Inferior parietal cortex (tissue), 1 donor: Measurements from ENCODE around the gene SPATA6L.

Source experiments
- DNase-seq: peaks from one replicate; pipeline ENCODE4 v3.0.0-alpha.2; 2016; ENCODE audit errors: extremely low spot score

Gene SPATA6L

DNA sequence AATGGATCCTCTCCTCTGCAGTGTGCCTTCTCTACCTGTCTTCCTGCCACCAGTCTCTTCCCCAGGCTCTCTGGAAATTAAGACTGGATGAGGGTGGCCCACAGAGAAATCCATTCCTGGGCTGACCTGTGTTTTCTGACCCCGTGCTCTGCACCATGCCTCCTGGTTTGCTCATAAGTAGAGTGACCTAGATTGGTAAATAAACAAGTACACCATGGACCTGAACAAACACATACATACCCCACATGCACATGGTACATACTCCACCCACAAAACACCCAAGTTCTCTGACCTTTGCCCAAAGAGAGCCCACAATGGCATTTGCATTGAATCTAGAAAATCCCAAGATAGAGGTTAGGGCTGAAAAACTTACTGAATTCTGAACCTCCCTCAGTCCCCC lies 81.6 kb downstream of the SPATA6L start:
- DNase-seq, result no peak

DNA sequence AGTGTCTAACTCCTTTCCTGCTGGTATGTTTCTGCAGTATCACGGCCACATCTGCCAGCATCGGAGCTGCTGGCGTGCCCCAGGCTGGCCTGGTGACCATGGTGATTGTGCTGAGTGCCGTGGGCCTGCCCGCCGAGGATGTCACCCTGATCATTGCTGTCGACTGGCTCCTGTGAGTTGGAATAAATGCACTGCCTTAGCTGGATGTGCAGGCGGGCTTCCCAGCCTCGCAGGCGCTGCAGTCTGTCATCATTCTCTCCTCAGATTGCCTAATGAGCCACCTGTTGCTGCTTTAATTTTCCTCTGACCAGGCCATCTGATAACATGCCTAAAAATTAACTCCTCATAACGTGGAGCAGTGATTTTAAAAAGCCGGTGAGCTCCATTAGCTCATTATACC lies 83.3 kb downstream of the SPATA6L start:
- no peak for DNase-seq

DNA sequence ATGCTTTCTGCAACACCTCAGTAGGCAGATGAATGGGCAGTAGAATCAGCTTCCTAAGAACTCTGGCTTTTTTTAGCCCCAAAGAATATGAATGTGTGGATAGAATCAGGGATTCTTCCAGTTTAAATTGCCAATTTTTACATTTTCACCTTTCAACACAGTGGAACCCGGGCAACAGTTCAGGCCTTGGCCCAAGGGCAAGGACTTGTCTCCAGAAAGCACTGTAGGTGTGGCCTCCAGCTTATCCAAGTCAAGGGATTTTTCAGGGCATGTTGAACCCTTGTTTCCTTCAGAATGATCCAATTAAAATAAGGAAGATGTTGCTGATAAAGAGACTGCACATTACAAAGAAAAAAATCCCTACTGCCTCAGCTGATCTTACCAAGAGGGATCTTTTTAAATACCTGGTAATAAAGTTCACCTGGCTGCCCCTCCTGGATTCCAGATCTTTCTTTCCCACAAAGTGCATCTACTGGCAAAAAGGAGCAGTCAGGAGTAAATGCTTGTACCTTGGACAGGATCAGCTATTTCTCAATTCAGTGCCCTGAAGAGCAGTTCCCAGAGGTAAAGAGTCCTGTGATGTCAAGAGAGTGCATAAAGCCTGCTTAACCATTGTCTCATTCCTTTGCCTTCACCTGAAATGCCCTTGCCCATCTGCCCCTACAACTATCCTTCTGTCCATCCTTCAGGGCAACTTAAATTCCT lies 84.3 kb downstream of the SPATA6L start:
- DNase-seq, result no peak

- DNase-seq, result no peak
These were observed 85.1 kb downstream of the SPATA6L start for GRCh38 chr9:4581035-4581760.

DNA sequence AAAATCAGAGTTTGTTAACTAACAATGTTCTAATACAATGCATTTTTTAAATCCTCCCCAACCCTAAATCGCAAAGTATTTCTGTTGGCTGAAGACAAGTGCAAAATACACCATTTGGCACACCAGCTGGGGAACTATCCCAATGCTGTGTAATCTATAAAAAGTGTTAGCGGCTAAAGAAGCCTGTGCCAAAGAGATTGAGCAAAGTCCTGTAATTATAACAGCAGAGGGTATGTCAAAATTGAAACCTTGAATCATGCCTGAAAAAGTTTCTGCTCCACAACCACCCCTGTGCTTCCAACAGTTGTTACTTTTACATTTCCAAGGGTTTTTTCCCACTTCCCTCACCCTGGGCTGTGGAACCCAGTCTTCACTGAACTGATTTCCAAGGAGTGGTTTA lies 87.3 kb downstream of the SPATA6L start:
- DNase-seq, result peak; percentile 46

DNA sequence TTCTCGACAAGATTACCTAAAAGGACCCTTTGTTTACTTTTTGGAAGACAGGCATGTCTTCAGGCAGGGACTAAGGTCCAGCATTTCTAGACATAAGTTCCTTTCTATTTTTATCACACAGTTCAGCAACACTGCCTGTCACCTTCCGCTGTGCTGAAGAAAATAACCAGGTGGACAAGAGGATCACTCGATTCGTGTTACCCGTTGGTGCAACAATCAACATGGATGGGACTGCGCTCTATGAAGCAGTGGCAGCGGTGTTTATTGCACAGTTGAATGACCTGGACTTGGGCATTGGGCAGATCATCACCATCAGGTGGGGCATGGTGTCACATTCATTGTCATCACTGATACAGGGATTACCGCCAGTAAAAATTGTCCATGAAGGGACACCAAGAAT lies 89.8 kb downstream of the SPATA6L start:
- no peak for DNase-seq

DNA sequence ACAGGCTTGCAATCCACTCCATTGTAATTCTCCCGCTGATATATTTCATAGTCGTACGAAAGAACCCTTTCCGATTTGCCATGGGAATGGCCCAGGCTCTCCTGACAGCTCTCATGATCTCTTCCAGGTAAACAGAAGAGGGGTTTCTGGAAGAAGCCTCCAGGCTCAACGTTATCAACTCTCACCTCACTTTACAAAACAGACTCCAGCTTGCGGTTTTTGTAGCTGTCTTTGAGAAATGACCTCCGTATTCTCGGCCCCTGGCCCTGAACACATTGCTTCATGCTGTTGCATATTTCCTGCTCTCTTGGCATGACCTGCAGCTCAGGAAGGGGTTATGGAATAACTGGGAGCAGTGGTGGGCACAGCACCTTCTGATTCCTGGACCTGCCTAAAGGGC lies 90.3 kb downstream of the SPATA6L start:
- no peak for DNase-seq

DNA sequence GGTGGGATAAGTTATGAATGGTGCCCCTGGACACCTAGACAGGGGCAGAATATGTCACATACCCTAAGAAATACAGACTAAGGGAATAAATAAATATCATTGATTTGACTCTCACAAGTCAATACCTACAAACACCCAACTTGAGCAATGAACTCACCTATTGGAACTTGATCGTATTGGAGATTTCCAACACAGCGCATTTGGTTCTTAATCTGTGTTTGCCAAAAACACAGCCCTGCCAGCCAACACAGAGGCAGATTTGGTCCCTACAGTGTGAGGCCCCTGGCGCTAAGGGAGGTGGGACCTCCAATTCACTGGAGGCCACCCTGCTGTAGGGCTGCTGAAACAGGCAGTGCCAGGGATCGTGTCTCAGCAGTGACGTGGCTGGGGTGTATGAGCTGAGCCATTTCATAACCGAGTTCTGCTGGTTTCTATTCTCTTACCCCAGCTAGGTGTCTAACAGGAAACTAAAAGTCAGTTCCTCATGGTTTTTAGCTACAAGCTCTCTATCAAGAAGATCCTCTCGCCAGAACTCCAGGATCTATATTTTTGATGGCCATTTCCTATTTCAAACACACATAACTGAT lies 91.5 kb downstream of the SPATA6L start:
- no peak for DNase-seq

DNA sequence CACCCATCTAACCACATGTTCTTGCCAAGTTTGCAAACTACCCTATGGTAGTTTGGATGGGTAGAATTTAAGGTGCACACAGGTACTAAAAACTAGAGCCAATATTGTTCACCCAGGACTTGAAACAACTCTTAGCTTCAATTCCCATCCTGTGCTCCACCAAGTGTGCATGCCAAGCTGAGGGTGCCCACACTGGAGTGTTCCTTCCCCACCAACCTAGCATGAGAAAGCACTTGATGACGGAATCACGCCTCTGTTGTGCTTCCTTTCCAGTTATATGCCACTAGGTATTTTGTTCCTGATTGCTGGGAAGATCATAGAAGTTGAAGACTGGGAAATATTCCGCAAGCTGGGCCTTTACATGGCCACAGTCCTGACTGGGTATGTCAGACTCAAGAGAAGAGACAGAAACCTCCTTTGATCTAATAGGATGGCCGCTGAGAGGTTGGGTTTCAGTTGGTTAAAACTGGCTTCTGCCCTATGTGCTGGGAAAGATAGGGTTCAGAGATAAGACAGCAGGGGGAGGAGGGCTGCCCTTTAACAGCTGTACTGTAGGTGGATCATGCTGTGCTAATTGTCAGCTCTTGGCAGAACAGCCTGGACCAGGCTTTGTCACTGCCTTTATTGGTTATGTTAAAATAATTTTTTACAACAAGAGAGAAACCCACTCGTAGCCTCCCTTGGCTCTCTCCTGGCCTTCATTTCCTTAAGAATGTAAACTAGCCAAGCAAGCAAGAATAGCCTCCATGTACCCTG lies 92.5 kb downstream of the SPATA6L start:
- peak; percentile 38 for DNase-seq

- DNase-seq, result no peak
These were observed 93.1 kb downstream of the SPATA6L start for GRCh38 chr9:4573176-4573575.

- no peak for DNase-seq
These were observed 94.0 kb downstream of the SPATA6L start for GRCh38 chr9:4572184-4572826.

GRCh38 chr9:4569101-4569500 lies 97.2 kb downstream of the SPATA6L start:
- no peak for DNase-seq

DNA sequence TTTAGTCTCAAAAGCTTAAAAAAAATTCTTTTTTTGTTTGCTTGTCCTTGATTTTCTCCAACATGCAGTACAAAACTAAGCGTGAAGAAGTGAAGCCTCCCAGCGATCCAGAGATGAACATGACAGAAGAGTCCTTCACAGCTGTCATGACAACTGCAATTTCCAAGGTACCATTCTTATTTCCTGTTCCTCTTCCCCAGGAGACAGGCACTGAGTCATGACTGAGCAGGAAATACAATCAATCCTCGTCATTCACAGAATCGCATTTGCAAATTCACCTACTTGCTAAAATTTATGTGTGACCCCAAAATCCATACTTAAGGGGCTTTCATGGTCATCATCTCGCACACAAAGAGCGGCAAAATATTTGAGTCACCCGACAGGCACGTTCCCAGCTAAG lies 98.7 kb downstream of the SPATA6L start:
- no peak for DNase-seq

DNA sequence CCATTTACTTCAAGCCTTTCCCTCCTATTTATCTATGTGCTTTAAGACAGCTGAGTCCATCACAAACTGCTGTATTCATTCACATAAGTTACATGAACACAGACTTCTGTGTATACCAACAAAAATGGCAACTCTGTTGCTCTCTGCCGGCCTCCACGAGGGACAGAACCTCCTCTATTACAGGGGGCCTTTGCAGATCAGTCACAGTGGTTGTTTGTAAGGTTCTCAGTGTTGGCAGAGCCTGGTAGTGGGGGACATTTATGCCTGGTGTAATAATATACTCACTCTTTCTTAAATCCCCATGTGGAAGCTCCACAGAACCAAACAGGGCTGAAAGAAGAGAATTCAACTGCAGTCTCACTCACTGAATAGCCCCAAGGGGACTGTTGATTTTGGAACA lies 99.5 kb downstream of the SPATA6L start:
- DNase-seq, result no peak

GRCh38 chr9:4563105-4563504 lies 103.2 kb downstream of the SPATA6L start:
- no peak for DNase-seq

- DNase-seq, result no peak
These were observed 106.8 kb downstream of the SPATA6L start for GRCh38 chr9:4559261-4560182.

GRCh38 chr9:4558371-4558998 lies 107.8 kb downstream of the SPATA6L start:
- no peak for DNase-seq

GRCh38 chr9:4555236-4555635 lies 111.0 kb downstream of the SPATA6L start:
- DNase-seq, result no peak

- no peak for DNase-seq
These were observed 112.3 kb downstream of the SPATA6L start for GRCh38 chr9:4553951-4554381.

DNA sequence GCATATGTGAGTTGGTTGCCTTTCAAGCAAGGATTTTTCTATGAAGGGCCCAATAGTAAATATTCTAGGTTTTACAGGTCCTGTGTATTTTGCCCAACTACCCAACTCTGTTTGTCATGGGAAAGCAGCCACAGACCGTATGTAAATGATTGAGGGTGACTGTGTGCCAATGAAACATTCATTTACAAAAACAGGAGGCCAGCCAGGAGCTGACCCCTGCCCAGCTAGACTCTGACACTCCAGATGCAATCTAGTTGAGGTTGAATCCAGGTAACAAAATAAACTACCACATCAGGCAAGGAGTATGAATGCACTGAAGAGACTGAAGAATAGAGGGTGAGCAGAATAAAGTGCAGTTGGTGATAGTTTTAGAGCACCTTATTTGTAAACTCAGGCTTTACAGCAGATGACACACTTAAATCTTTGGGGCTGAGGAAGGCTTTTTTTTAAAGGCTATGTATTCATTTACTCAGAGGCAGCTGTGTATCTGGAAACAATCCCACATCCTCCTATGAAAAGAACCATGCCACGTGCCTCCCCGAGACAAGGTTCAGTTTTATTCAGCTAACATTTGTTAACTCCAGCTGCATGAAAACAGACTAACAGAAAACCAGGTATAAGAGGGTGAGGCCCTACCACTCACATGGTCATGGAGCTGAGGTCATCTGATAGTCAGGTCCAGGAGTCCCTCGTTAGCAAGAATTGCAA lies 115.3 kb downstream of the SPATA6L start:
- no peak for DNase-seq
